C4-2B (cell line): ENCODE data around the gene SH2D5.

Experiments
- H3K27ac ChIP-seq: fragments of 450-650 bp; 2 replicates; pipeline ENCODE4 v1.5.1; 2017
- ZFX ChIP-seq: fragments of 450-650 bp; IDR thresholded peaks from 2 replicates; pipeline ENCODE4 v1.6.1; 2017
- TF ChIP-seq, protein P1 (sequence below): fragments of 450-650 bp; conservative IDR thresholded peaks from 2 replicates; pipeline ENCODE4 v1.5.1; 2017; ENCODE audit warnings: mild to moderate bottlenecking

Gene SH2D5

DNA sequence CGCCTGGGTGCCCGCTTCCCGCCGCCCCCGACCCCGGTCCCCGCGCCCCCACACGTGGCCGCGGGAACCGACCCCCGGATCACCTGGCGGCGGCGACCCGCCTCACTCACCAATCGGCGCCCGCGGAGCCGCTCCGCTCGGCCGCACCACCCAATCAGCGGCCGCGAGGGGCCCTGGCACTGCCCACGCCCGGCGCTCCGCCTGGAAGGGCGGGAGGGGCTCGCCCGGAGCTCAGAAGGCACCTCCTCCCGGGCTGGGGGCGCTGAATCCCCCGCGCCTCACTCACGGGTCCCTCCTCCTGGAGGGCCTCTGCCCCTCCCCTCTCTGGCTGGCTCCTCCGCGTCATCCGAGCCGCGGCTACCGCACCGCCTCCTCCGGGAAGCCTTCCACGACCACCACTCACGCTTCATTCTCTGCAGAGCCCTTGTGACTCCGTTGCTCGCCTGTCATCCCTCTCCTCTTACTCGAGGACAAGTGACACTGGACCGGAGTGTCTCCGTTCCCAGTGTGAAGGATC, 374 bp downstream of the SH2D5 start:
- TF ChIP-seq ZFX: no peak
- TF ChIP-seq, protein P1, sequence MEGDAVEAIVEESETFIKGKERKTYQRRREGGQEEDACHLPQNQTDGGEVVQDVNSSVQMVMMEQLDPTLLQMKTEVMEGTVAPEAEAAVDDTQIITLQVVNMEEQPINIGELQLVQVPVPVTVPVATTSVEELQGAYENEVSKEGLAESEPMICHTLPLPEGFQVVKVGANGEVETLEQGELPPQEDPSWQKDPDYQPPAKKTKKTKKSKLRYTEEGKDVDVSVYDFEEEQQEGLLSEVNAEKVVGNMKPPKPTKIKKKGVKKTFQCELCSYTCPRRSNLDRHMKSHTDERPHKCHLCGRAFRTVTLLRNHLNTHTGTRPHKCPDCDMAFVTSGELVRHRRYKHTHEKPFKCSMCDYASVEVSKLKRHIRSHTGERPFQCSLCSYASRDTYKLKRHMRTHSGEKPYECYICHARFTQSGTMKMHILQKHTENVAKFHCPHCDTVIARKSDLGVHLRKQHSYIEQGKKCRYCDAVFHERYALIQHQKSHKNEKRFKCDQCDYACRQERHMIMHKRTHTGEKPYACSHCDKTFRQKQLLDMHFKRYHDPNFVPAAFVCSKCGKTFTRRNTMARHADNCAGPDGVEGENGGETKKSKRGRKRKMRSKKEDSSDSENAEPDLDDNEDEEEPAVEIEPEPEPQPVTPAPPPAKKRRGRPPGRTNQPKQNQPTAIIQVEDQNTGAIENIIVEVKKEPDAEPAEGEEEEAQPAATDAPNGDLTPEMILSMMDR: no peak
- no peak overlapping the region for H3K27ac ChIP-seq

GRCh38 chr1:20731057-20731991, 1.2 kb downstream of the SH2D5 start:
- TF ChIP-seq, protein P1: no peak
- TF ChIP-seq ZFX: no peak
- H3K27ac ChIP-seq: no peak overlapping the region

- no peak overlapping the region for H3K27ac ChIP-seq
- no peak for TF ChIP-seq ZFX
- TF ChIP-seq, protein P1: no peak
These were observed 1.8 kb downstream of the SH2D5 start for GRCh38 chr1:20730690-20731056.

- no peak for TF ChIP-seq ZFX
- TF ChIP-seq, protein P1: no peak
- H3K27ac ChIP-seq: no peak overlapping the region
These were observed 2.4 kb downstream of the SH2D5 start for GRCh38 chr1:20729990-20730689.

DNA sequence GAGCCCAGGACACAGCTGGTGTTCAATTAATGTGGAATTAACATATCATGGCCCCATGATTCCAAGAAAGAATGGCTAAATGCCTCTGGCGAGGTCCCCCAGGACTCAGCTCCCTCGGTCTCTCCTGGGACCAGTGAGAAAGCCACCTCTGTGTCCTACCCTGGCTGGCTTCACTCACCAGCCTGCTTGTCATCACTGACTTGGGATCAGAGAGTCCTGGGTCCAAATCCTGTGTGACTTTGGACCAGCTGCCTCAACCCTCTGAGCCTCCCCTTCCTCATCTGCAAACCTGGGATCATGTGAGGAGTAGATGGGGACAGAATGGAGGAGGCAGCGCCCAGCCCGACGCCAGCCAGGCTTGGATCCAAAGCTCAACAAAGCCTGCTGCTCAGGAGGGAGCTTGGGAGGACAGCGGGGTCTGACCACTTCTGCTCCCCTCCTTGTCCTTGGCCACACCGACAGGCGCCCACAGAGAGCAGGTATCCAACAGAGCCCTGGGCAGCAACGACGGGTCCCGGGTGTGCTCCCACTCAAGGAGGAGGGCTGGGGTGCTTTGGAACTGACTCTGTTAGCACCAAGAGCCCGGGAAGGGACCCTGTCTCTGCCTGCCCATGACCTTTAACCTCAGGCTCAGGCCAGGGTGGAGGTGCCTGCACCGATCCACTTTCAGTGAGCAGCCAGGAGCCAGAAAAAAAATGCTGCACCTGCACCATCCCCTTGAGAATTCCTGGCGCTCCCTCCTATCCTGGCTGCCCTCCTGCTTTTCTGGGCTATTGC, 3.2 kb downstream of the SH2D5 start:
- H3K27ac ChIP-seq: no peak overlapping the region
- no peak for TF ChIP-seq ZFX
- TF ChIP-seq, protein P1: no peak

GRCh38 chr1:20728371-20729154, 3.9 kb downstream of the SH2D5 start:
- H3K27ac ChIP-seq: no peak overlapping the region

More at GRCh38 chr1:20728371-20729154, 3.9 kb downstream of the SH2D5 start:
- TF ChIP-seq, protein P1: no peak
- TF ChIP-seq ZFX: no peak
